Measurements from ENCODE around the gene SLC15A3. TPM values are rescaled to one million over a fixed set of nuclear protein-coding genes. Genes with fewer than 3 reads are reported as not detected.

Gene SLC15A3
- total RNA-seq, 2 experiments from 2014 or later: 7.0 to 9.6 TPM

GRCh38 chr11:60988658-60989057 is 36.7 kb upstream of the SLC15A3 start:
- ChIA-PET POLR2A (interaction anchor here (0.6 to 4.6 kb wide), 11 partner anchors 10 to 78 kb away, joined by 3 to 49 read pairs (median 6); no protein-coding TSS in a partner anchor), CTCF (interaction anchor here (0.9 to 1.4 kb wide), 7 partner anchors 10 to 199 kb away, joined by 3 read pairs; no protein-coding TSS in a partner anchor)
- Mint-ChIP-seq H3K27ac (peak overlapping the region; percentile 96), H3K36me3 (ENCODE audit: low read depth) (peaks cover 73% of the 10 kb centered on the region), H3K9me3 (ENCODE audit: low read depth) (no peaks in the 10 kb centered on the region), H3K4me1 (peaks cover 88% of the 10 kb centered on the region), H3K27me3 (no peaks in the 10 kb centered on the region), H3K4me3 (peak overlapping the region; percentile 87)
- intact Hi-C loops (cut with DNase I, micrococcal nuclease): loop anchor here (5.0 to 10.0 kb wide), 2 partner anchors 94 to 1566 kb away; no protein-coding TSS in a partner anchor
- DNase-seq: peak; percentile 33
- ATAC-seq: no peak

DNA sequence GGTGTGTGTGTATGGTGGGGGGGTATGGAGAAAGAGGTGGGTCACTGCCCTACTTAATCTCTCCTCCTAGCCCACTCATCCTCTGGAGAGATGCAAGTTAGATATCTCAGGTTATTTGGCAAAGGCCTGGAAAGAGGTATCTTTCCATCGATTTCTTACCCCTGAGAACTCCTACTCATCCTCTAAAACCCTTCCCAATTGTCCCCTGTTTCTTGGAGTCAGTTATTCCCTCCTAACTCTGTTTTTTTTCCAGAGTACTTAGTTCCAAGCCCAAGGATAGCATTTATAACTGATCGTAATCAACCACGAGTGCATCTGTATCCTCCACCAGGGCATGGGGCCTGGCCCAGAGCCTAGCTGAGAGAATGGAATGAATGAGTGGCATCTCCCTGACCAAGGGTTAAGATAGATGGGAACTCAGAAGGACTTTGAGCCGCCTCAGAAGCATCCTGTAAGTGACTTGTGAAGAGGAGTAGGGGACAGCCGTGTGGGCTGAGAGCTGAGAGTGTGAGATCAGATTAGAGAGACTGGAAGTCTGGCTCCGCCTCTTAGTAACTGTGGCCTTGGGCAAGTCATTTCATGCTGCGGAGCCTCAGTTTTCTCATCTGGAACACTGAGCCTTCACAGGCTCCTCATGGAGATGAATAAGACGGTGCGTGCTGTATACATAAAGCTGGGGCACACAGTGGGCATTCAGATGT is 35.8 kb upstream of the SLC15A3 start:
- Mint-ChIP-seq H3K4me1 (peaks cover 88% of the 10 kb centered on the region), H3K27me3 (no peaks in the 10 kb centered on the region), H3K27ac (peak overlapping the region; percentile 96), H3K4me3 (peak overlapping the region; percentile 87), H3K9me3 (ENCODE audit: low read depth) (no peaks in the 10 kb centered on the region), H3K36me3 (ENCODE audit: low read depth) (peaks cover 73% of the 10 kb centered on the region)
- intact Hi-C loops (cut with DNase I, micrococcal nuclease): loop anchor here (2.0 to 10.0 kb wide), 6 partner anchors 17 to 1567 kb away; partner anchors contain the start of gene CD5 (in 1 of the 2)
- POLR2A ChIA-PET: interaction anchor here (0.6 to 4.6 kb wide), 16 partner anchors 9 to 84 kb away, joined by 3 to 49 read pairs (median 5); no protein-coding TSS in a partner anchor
- CTCF ChIA-PET: interaction anchor here (0.6 to 1.4 kb wide), 11 partner anchors 16 to 200 kb away, joined by 3 to 5 read pairs (median 3); no protein-coding TSS in a partner anchor
- DNase-seq (peak; percentile 87), ATAC-seq (peak; percentile 50)

GRCh38 chr11:60985991-60986915 is 34.3 kb upstream of the SLC15A3 start:
- H3K9me3 Mint-ChIP-seq (ENCODE audit: low read depth): no peaks in the 10 kb centered on the region
- H3K27me3 Mint-ChIP-seq: no peaks in the 10 kb centered on the region
- peak; percentile 76 for ATAC-seq
- POLR2A ChIA-PET: interaction anchor here (0.5 to 4.6 kb wide), 25 partner anchors 8 to 175 kb away, joined by 3 to 49 read pairs (median 7); partner anchors contain the start of genes TMEM109 and VPS37C
- DNase-seq: peak; percentile 97
- H3K27ac Mint-ChIP-seq: peak overlapping the region; percentile 96
- peak overlapping the region; percentile 87 for H3K4me3 Mint-ChIP-seq
- intact Hi-C loops (cut with DNase I, micrococcal nuclease): loop anchor here (1.0 to 10.0 kb wide), 10 partner anchors 8 to 1569 kb away; partner anchors contain the start of genes CD5 (in 1 of the 2) and VPS37C (in 1 of the 2)
- CTCF ChIA-PET: interaction anchor here (0.6 to 1.7 kb wide), 14 partner anchors 9 to 126 kb away, joined by 3 to 9 read pairs (median 4); partner anchors contain the start of gene TMEM109
- peaks cover 83% of the 10 kb centered on the region for H3K36me3 Mint-ChIP-seq (ENCODE audit: low read depth)
- H3K4me1 Mint-ChIP-seq: peaks cover 94% of the 10 kb centered on the region

DNA sequence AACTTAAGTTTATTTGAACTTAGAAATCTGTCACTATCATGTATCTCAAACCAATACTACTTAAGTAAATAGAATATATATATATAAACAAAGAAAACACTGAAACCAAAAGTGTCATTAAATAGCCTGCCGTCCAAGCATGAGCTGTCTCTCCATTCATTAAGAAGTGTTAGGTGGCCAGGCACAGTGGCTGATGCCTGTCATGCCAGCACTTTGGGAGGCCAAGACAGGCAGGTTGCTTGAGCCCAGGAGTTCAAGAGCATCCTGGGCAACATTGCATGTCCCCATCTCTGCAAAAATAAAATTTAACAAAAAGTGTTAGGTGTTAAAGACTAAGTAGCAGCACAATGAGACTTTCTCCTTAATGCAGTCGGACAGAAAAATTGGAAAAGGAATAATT is 33.5 kb upstream of the SLC15A3 start:
- ATAC-seq: no peak
- intact Hi-C loops (cut with DNase I, micrococcal nuclease): loop anchor here (5.0 to 10.0 kb wide), 2 partner anchors 97 to 1569 kb away; no protein-coding TSS in a partner anchor
- peaks cover 94% of the 10 kb centered on the region for H3K4me1 Mint-ChIP-seq
- H3K27ac Mint-ChIP-seq: peak overlapping the region; percentile 96
- DNase-seq: peak; percentile 53
- ChIA-PET POLR2A (interaction anchor here (1.0 to 4.6 kb wide), 15 partner anchors 9 to 125 kb away, joined by 4 to 49 read pairs (median 8); partner anchors contain the start of gene TMEM109), CTCF (interaction anchor here (0.6 to 1.7 kb wide), 11 partner anchors 9 to 126 kb away, joined by 3 to 9 read pairs (median 4); partner anchors contain the start of gene TMEM109)
- H3K36me3 Mint-ChIP-seq (ENCODE audit: low read depth): peaks cover 85% of the 10 kb centered on the region
- peak overlapping the region; percentile 87 for H3K4me3 Mint-ChIP-seq
- no peaks in the 10 kb centered on the region for H3K9me3 Mint-ChIP-seq (ENCODE audit: low read depth)
- H3K27me3 Mint-ChIP-seq: no peaks in the 10 kb centered on the region

GRCh38 chr11:60984636-60985035 is 32.7 kb upstream of the SLC15A3 start:
- no peaks in the 10 kb centered on the region for H3K9me3 Mint-ChIP-seq (ENCODE audit: low read depth)
- ATAC-seq (no peak), DNase-seq (peak; percentile 18)
- H3K4me1 Mint-ChIP-seq: peaks cover 96% of the 10 kb centered on the region
- H3K27me3 Mint-ChIP-seq: no peaks in the 10 kb centered on the region
- peak overlapping the region; percentile 96 for H3K27ac Mint-ChIP-seq
- intact Hi-C loops (cut with DNase I, micrococcal nuclease): loop anchor here (5.0 to 10.0 kb wide), 2 partner anchors 98 to 1570 kb away; no protein-coding TSS in a partner anchor
- peaks cover 87% of the 10 kb centered on the region for H3K36me3 Mint-ChIP-seq (ENCODE audit: low read depth)
- POLR2A ChIA-PET: interaction anchor here (0.5 to 4.6 kb wide), 6 partner anchors 10 to 286 kb away, joined by 5 to 49 read pairs (median 8); no protein-coding TSS in a partner anchor
- peak overlapping the region; percentile 87 for H3K4me3 Mint-ChIP-seq
- CTCF ChIA-PET: interaction anchor here (0.5 to 1.7 kb wide), 6 partner anchors 22 to 128 kb away, joined by 3 to 5 read pairs (median 4); no protein-coding TSS in a partner anchor

DNA sequence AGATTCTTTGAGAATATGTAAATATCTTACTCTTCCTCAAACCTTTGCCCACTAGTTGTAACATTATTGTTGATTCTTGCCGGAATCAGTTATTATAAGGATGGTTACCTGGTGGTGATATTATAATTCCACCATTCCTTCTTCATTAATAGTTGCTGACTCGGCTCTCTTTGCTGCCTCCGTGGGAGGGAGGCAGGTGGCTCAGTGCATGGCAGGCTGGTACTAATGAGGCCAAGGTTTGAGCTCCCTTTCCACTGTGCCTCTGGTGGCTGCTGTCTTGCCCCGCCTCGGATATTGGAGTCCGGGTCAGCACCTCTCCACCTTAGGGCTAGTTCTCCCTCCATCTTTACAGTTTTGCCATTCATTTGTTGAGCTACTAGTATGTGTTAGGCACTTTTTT is 32.2 kb upstream of the SLC15A3 start:
- Mint-ChIP-seq H3K27ac (peak overlapping the region; percentile 96), H3K27me3 (no peaks in the 10 kb centered on the region), H3K9me3 (ENCODE audit: low read depth) (no peaks in the 10 kb centered on the region), H3K36me3 (ENCODE audit: low read depth) (peaks cover 86% of the 10 kb centered on the region), H3K4me1 (peaks cover 96% of the 10 kb centered on the region), H3K4me3 (peak overlapping the region; percentile 87)
- peak; percentile 63 for DNase-seq
- ChIA-PET CTCF (interaction anchor here (0.6 to 1.3 kb wide), 5 partner anchors 22 to 148 kb away, joined by 3 to 5 read pairs (median 4); no protein-coding TSS in a partner anchor), POLR2A (interaction anchor here (1.0 to 4.6 kb wide), 5 partner anchors 10 to 77 kb away, joined by 5 to 49 read pairs (median 9); no protein-coding TSS in a partner anchor)
- intact Hi-C loops (cut with DNase I, micrococcal nuclease): loop anchor here in 1 of 2 experiments (10.0 kb wide), 1 partner anchor 1571 kb away; no protein-coding TSS in a partner anchor
- no peak for ATAC-seq

GRCh38 chr11:60982184-60982583 is 30.2 kb upstream of the SLC15A3 start:
- intact Hi-C loops (cut with DNase I, micrococcal nuclease): loop anchor here in 1 of 2 experiments (10.0 kb wide), 1 partner anchor 1573 kb away; no protein-coding TSS in a partner anchor

GRCh38 chr11:60981515-60981914 is 29.5 kb upstream of the SLC15A3 start:
- intact Hi-C loops (cut with DNase I, micrococcal nuclease): loop anchor here in 1 of 2 experiments (10.0 kb wide), 1 partner anchor 1573 kb away; no protein-coding TSS in a partner anchor

More at GRCh38 chr11:60982184-60982583, 30.2 kb upstream of the SLC15A3 start:
- Mint-ChIP-seq H3K9me3 (ENCODE audit: low read depth) (no peaks in the 10 kb centered on the region), H3K4me1 (peaks cover 96% of the 10 kb centered on the region), H3K36me3 (ENCODE audit: low read depth) (peaks cover 84% of the 10 kb centered on the region), H3K27me3 (no peaks in the 10 kb centered on the region), H3K4me3 (peak overlapping the region; percentile 87), H3K27ac (peak overlapping the region; percentile 96)
- peak; percentile 6 for ATAC-seq
- DNase-seq: peak; percentile 70
- ChIA-PET CTCF (interaction anchor here (0.6 to 1.4 kb wide), 8 partner anchors 11 to 151 kb away, joined by 3 to 6 read pairs (median 3); partner anchors contain the start of gene CD6), POLR2A (interaction anchor here (0.5 to 2.7 kb wide), 8 partner anchors 10 to 109 kb away, joined by 3 to 26 read pairs (median 5); partner anchors contain the start of gene TMEM109)

DNA sequence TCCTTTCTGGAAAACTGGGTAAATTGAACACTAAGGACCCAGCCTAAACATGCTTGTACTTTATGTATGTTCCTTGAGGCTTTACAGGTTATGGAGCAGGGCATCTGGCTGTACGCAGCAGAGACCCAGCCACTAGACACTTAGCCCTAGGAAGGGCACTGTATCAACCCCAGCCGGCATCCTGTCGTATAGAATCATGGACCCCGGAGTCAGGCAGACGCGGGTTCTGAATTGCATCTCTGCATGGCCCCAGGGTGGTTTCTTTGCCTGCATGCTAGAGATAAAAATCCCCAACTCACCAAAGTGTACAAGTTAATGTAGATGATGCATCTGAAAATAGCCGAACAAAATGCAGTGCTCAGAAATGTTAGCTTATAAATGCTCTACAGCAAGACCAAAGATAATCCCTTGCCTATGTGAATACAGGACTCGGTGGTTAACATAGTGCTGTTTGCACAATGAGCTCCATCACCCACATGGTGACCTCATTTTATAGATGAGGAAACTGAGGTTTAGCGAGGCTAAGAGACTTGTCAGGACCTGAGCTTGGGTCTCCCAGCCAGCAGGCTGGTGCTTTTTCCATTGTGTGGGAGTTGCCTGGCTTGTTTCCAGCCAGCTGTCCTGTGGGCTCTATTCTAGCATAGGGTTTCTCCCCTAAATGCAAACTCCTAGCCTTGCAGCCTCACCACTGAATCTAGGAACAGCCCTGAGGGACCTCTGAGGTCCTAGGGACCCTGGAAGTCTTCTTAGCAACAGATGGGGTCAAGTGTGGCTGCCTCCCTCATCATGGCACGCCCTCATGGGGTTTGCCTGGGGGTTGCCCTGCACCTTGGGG is 26.8 kb upstream of the SLC15A3 start:
- peak; percentile 61 for ATAC-seq
- H3K27ac Mint-ChIP-seq: peak overlapping the region; percentile 95
- CTCF ChIA-PET: interaction anchor here (1.1 to 3.1 kb wide), 8 partner anchors 8 to 208 kb away, joined by 3 to 16 read pairs (median 4); partner anchors contain the start of gene CD6

More at GRCh38 chr11:60981515-60981914, 29.5 kb upstream of the SLC15A3 start:
- ChIA-PET POLR2A (interaction anchor here (1.1 to 2.7 kb wide), 5 partner anchors 12 to 110 kb away, joined by 3 to 26 read pairs (median 5); partner anchors contain the start of gene TMEM109), CTCF (interaction anchor here (0.7 to 3.1 kb wide), 7 partner anchors 10 to 150 kb away, joined by 3 to 16 read pairs (median 3); partner anchors contain the start of gene CD6)
- H3K27me3 Mint-ChIP-seq: no peaks in the 10 kb centered on the region
- DNase-seq (peak; percentile 69), ATAC-seq (no peak)
- peaks cover 86% of the 10 kb centered on the region for H3K36me3 Mint-ChIP-seq (ENCODE audit: low read depth)
- H3K4me3 Mint-ChIP-seq: peak overlapping the region; percentile 87
- H3K4me1 Mint-ChIP-seq: peaks cover 94% of the 10 kb centered on the region
- H3K27ac Mint-ChIP-seq: peak overlapping the region; percentile 96
- H3K9me3 Mint-ChIP-seq (ENCODE audit: low read depth): no peaks in the 10 kb centered on the region

More for the DNA sequence above, 26.8 kb upstream of the SLC15A3 start:
- Mint-ChIP-seq H3K9me3 (ENCODE audit: low read depth) (no peaks in the 10 kb centered on the region), H3K27me3 (no peaks in the 10 kb centered on the region), H3K36me3 (ENCODE audit: low read depth) (peaks cover 89% of the 10 kb centered on the region), H3K4me3 (peak overlapping the region; percentile 87), H3K4me1 (peaks cover 74% of the 10 kb centered on the region)
- POLR2A ChIA-PET: interaction anchor here (0.6 to 1.6 kb wide), 15 partner anchors 9 to 188 kb away, joined by 3 to 25 read pairs (median 4); partner anchors contain the start of genes TMEM109 and TMEM132A
- DNase-seq: peak; percentile 91
- intact Hi-C loops (cut with DNase I, micrococcal nuclease): loop anchor here (2.0 kb wide), 4 partner anchors 14 to 132 kb away; no protein-coding TSS in a partner anchor
